ENCODE data around the gene ACSL1.

DNA sequence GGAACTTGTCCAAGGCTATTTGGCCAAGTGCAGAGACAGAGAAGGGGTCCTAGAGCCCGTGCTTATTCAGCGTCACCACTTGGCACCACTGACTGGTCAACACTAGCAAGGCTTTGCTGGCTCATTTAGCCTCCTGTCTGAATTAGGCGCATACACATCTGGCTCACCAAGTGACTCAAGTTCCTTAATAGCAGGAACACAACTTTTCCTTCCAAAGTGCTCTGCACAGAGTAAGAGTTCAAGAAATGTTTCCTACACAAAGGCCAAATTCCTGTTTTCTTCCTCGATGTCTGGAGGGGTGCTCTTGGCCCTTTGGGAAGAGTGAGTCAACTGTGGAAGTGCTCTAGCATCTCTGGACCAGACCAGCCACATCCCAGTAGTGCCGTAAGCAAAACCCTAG, 65.1 kb downstream of the ACSL1 start:
- no peak for TF ChIP-seq POLR2A (IDR thresholded peaks at IDR 0.05)
- TF ChIP-seq CTCF (IDR thresholded peaks at IDR 0.05), result no peak
